WTC11 (cell line): Measurements from ENCODE around the gene LMLN. TPM values are rescaled to one million over a fixed set of nuclear protein-coding genes. Genes with fewer than 3 reads are reported as not detected.
A peak's percentile ranks its signal among the peaks of the same experiment; 100 is the strongest.

Experiments used
- ATAC-seq: fragments of 200-7000 bp; cut with Tn5 transposase; 2 replicates; pipeline ENCODE4 v1.10.0; 2021; ENCODE audit warnings: mild to moderate bottlenecking, moderate library complexity
- CTCF ChIA-PET: fragments of 300-600 bp; sonication (Branson Sonifier 250); formaldehyde crosslinking; loops from one replicate; lab custom pipeline; 2021; ENCODE audit warnings: antibody characterized with exemption; lab: Charles Lee
- POLR2A ChIA-PET: fragments of 350-600 bp; sonication (Branson Sonifier 250); formaldehyde crosslinking; loops from one replicate; lab custom pipeline; 2021; ENCODE audit warnings: antibody characterized with exemption; lab: Charles Lee
- DNase-seq: peaks from one replicate; pipeline ENCODE4 v3.0.0; 2021; ENCODE audit warnings: low spot score
- H3K27ac Mint-ChIP-seq: 2 replicates; pipeline ENCODE4 v1.8.0; 2021; ENCODE audit warnings: mixed read lengths
- H3K27me3 Mint-ChIP-seq: 2 replicates; pipeline ENCODE4 v1.8.0; 2021; ENCODE audit warnings: low read depth, mild to moderate bottlenecking, moderate library complexity, mixed read lengths
- H3K36me3 Mint-ChIP-seq: 2 replicates; pipeline ENCODE4 v1.8.0; 2021; ENCODE audit warnings: mixed read lengths
- H3K4me1 Mint-ChIP-seq: 2 replicates; pipeline ENCODE4 v1.8.0; 2022; ENCODE audit warnings: mixed read lengths
- H3K4me3 Mint-ChIP-seq: 2 replicates; pipeline ENCODE4 v1.8.0; 2021; ENCODE audit warnings: mild to moderate bottlenecking, moderate library complexity, mixed read lengths
- H3K9me3 Mint-ChIP-seq: 2 replicates; pipeline ENCODE4 v1.8.0; 2021; ENCODE audit warnings: mixed read lengths
- ATF2 ChIP-seq: sonication (generic); formaldehyde crosslinking; IDR thresholded peaks from 2 replicates; pipeline ENCODE4 v1.8.1; 2022; ENCODE audit warnings: low read depth, missing genetic modification reagents, borderline replicate concordance
- ELF4 ChIP-seq: sonication (generic); formaldehyde crosslinking; IDR thresholded peaks from 2 replicates; pipeline ENCODE4 v1.8.1; 2022; ENCODE audit warnings: low read depth, mild to moderate bottlenecking, moderate library complexity, missing genetic modification reagents
- FOXJ3 ChIP-seq: sonication (generic); formaldehyde crosslinking; IDR thresholded peaks from 2 replicates; pipeline ENCODE4 v1.9.0; 2021; ENCODE audit warnings: missing genetic modification reagents, mild to moderate bottlenecking, borderline replicate concordance
- FOXK1 ChIP-seq: sonication (generic); formaldehyde crosslinking; IDR thresholded peaks from 2 replicates; pipeline ENCODE4 v1.8.0; 2022; ENCODE audit warnings: mild to moderate bottlenecking, moderate library complexity, missing genetic modification reagents
- GABPB1 ChIP-seq: sonication (generic); formaldehyde crosslinking; IDR thresholded peaks from 2 replicates; pipeline ENCODE4 v1.8.1; 2023; ENCODE audit warnings: mild to moderate bottlenecking, missing genetic modification reagents
- GTF2I ChIP-seq: fragments of 250-450 bp; sonication (Bioruptor Pico); conservative IDR thresholded peaks from 2 replicates; pipeline ENCODE4 v1.4.0; 2021; ENCODE audit warnings: mild to moderate bottlenecking
- HMGA2 ChIP-seq: fragments of 250-450 bp; sonication (Bioruptor Pico); IDR thresholded peaks from 2 replicates; pipeline ENCODE4 v1.4.0; 2021; ENCODE audit warnings: mild to moderate bottlenecking, moderate library complexity
- HMGXB4 ChIP-seq: sonication (generic); formaldehyde crosslinking; IDR thresholded peaks from 2 replicates; pipeline ENCODE4 v1.8.1; 2023; ENCODE audit warnings: mild to moderate bottlenecking, moderate library complexity, missing genetic modification reagents
- MXD4 ChIP-seq: fragments of 250-450 bp; sonication (Bioruptor Pico); IDR thresholded peaks from 2 replicates; pipeline ENCODE4 v1.8.0; 2021; ENCODE audit warnings: mild to moderate bottlenecking, moderate library complexity, borderline replicate concordance
- PRDM15 ChIP-seq: sonication (generic); formaldehyde crosslinking; IDR thresholded peaks from 2 replicates; pipeline ENCODE4 v1.8.0; 2022; ENCODE audit warnings: missing genetic modification reagents
- PREB ChIP-seq: sonication (generic); formaldehyde crosslinking; IDR thresholded peaks from 2 replicates; pipeline ENCODE4 v1.8.1; 2022; ENCODE audit warnings: mild to moderate bottlenecking, missing genetic modification reagents, moderate library complexity, borderline replicate concordance
- PRRX2 ChIP-seq: fragments of 250-450 bp; sonication (Bioruptor Pico); IDR thresholded peaks from 2 replicates; pipeline ENCODE4 v1.8.0; 2021; ENCODE audit warnings: mild to moderate bottlenecking
- RELA ChIP-seq: sonication (generic); formaldehyde crosslinking; IDR thresholded peaks from 2 replicates; pipeline ENCODE4 v1.8.1; 2022; ENCODE audit warnings: missing genetic modification reagents, mild to moderate bottlenecking, borderline replicate concordance
- RORB ChIP-seq: fragments of 250-450 bp; sonication (Bioruptor Pico); IDR thresholded peaks from 2 replicates; pipeline ENCODE4 v1.9.0; 2021; ENCODE audit warnings: mild to moderate bottlenecking
- TCF7 ChIP-seq: sonication (generic); formaldehyde crosslinking; IDR thresholded peaks from 2 replicates; pipeline ENCODE4 v1.8.0; 2022; ENCODE audit warnings: mild to moderate bottlenecking, low read depth, missing genetic modification reagents, moderate library complexity
- TEAD1 ChIP-seq: sonication (generic); formaldehyde crosslinking; IDR thresholded peaks from 2 replicates; pipeline ENCODE4 v1.8.0; 2022; ENCODE audit warnings: mild to moderate bottlenecking, missing genetic modification reagents
- ZNF396 ChIP-seq: fragments of 250-450 bp; sonication (Bioruptor Pico); IDR thresholded peaks from 2 replicates; pipeline ENCODE4 v1.8.0; 2021; ENCODE audit warnings: mild to moderate bottlenecking, moderate library complexity, borderline replicate concordance
- ZNF671 ChIP-seq: fragments of 250-450 bp; sonication (Bioruptor Pico); IDR thresholded peaks from 2 replicates; pipeline ENCODE4 v1.8.0; 2021; ENCODE audit warnings: mild to moderate bottlenecking
- total RNA-seq: library from RNA; stranded (reverse); gene quantifications from 3 replicates; pipeline ENCODE4 v1.2.3, GENCODE V29; 2021
- TF ChIP-seq, protein P1 (sequence below): sonication (generic); formaldehyde crosslinking; IDR thresholded peaks from 2 replicates; pipeline ENCODE4 v1.8.0; 2023; ENCODE audit warnings: missing genetic modification reagents, mild to moderate bottlenecking, borderline replicate concordance
- TF ChIP-seq, protein P2 (sequence below): sonication (generic); formaldehyde crosslinking; IDR thresholded peaks from 2 replicates; pipeline ENCODE4 v1.8.1; 2023; ENCODE audit warnings: mild to moderate bottlenecking, missing genetic modification reagents, moderate library complexity

Gene LMLN
- total RNA-seq, 1 experiment from 2014 or later = 5.2 TPM

GRCh38 chr3:197997936-197998335, 37.9 kb downstream of the LMLN start (continued):
- no peak for TF ChIP-seq HMGXB4 (CRISPR knock-in tag)

DNA sequence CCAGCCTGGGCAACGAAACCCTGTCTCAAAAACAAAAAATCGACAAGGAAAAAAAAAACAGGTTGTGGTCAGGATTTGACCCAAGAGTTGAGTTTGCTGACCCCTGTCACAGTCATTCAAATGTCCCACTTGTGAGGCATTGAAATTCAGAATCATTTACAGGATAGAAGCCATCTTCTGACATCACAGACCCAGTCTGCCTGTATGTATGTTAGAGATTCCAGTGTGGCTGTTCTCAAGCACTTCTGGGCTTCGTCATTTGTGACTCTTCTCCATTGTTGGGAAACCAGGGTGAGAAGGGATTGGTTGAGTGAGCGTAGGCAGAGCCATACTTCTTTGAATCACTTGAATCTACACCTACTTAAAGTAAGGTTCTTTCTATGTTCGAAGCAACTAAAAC, 57.1 kb downstream of the LMLN start:
- Mint-ChIP-seq H3K27ac (no peak overlapping the region), H3K9me3 (no peaks in the 10 kb centered on the region), H3K36me3 (no peaks in the 10 kb centered on the region), H3K4me1 (peaks cover 8% of the 10 kb centered on the region), H3K27me3 (no peaks in the 10 kb centered on the region), H3K4me3 (no peak overlapping the region)
- CTCF ChIA-PET = no interaction called here
- POLR2A ChIA-PET = no interaction called here
- ATAC-seq (peak; percentile 53), DNase-seq (no peak)
- no peak for TF ChIP-seq GTF2I
- TF ChIP-seq RELA (CRISPR knock-in tag) = no peak
- no peak for TF ChIP-seq ELF4
- TF ChIP-seq PRRX2 = no peak
- no peak for TF ChIP-seq ATF2 (CRISPR knock-in tag)
- TF ChIP-seq, protein P1, sequence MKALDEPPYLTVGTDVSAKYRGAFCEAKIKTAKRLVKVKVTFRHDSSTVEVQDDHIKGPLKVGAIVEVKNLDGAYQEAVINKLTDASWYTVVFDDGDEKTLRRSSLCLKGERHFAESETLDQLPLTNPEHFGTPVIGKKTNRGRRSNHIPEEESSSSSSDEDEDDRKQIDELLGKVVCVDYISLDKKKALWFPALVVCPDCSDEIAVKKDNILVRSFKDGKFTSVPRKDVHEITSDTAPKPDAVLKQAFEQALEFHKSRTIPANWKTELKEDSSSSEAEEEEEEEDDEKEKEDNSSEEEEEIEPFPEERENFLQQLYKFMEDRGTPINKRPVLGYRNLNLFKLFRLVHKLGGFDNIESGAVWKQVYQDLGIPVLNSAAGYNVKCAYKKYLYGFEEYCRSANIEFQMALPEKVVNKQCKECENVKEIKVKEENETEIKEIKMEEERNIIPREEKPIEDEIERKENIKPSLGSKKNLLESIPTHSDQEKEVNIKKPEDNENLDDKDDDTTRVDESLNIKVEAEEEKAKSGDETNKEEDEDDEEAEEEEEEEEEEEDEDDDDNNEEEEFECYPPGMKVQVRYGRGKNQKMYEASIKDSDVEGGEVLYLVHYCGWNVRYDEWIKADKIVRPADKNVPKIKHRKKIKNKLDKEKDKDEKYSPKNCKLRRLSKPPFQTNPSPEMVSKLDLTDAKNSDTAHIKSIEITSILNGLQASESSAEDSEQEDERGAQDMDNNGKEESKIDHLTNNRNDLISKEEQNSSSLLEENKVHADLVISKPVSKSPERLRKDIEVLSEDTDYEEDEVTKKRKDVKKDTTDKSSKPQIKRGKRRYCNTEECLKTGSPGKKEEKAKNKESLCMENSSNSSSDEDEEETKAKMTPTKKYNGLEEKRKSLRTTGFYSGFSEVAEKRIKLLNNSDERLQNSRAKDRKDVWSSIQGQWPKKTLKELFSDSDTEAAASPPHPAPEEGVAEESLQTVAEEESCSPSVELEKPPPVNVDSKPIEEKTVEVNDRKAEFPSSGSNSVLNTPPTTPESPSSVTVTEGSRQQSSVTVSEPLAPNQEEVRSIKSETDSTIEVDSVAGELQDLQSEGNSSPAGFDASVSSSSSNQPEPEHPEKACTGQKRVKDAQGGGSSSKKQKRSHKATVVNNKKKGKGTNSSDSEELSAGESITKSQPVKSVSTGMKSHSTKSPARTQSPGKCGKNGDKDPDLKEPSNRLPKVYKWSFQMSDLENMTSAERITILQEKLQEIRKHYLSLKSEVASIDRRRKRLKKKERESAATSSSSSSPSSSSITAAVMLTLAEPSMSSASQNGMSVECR (CRISPR knock-in tag) = no peak
- TF ChIP-seq GABPB1 (CRISPR knock-in tag) = no peak
- no peak for TF ChIP-seq FOXK1 (CRISPR knock-in tag)
- no peak for TF ChIP-seq HMGA2 (CRISPR knock-in tag)
- no peak for TF ChIP-seq ZNF396 (CRISPR knock-in tag)
- no peak for TF ChIP-seq TEAD1
- no peak for TF ChIP-seq FOXJ3 (CRISPR knock-in tag)
- TF ChIP-seq PRDM15 (CRISPR knock-in tag) = no peak
- no peak for TF ChIP-seq TCF7
- no peak for TF ChIP-seq HMGXB4 (CRISPR knock-in tag)
- TF ChIP-seq RORB (CRISPR knock-in tag) = no peak
- no peak for TF ChIP-seq PREB (CRISPR knock-in tag)
- TF ChIP-seq, protein P2, sequence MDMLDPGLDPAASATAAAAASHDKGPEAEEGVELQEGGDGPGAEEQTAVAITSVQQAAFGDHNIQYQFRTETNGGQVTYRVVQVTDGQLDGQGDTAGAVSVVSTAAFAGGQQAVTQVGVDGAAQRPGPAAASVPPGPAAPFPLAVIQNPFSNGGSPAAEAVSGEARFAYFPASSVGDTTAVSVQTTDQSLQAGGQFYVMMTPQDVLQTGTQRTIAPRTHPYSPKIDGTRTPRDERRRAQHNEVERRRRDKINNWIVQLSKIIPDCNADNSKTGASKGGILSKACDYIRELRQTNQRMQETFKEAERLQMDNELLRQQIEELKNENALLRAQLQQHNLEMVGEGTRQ = no peak
- no peak for TF ChIP-seq ZNF671 (CRISPR knock-in tag)
- TF ChIP-seq MXD4 (CRISPR knock-in tag) = no peak
